Mesothelial cell of epicardium (in vitro differentiated cells): ENCODE results near the gene TSPAN6. TPM values are rescaled to one million over a fixed set of nuclear protein-coding genes. Genes with fewer than 3 reads are reported as not detected.

Experiments used
- DNase-seq, 2 experiments: peaks; one replicate each; pipeline ENCODE4 v3.0.0; 2021; ENCODE audit warnings: low spot score in 2 of 2; ENCODE audit not compliant: unreplicated experiment in 2 of 2
- H3K27ac Mint-ChIP-seq: 2 replicates; pipeline ENCODE4 v1.8.0; 2021; ENCODE audit warnings: mixed read lengths
- H3K27me3 Mint-ChIP-seq: 2 replicates; pipeline ENCODE4 v1.8.0; 2021; ENCODE audit warnings: low read depth, mixed read lengths
- H3K36me3 Mint-ChIP-seq: 2 replicates; pipeline ENCODE4 v1.8.0; 2021; ENCODE audit warnings: mixed read lengths
- H3K4me1 Mint-ChIP-seq: 2 replicates; pipeline ENCODE4 v1.8.0; 2021; ENCODE audit warnings: mixed read lengths
- H3K4me3 Mint-ChIP-seq: 2 replicates; pipeline ENCODE4 v1.8.0; 2021; ENCODE audit warnings: mild to moderate bottlenecking, moderate library complexity, mixed read lengths
- H3K9me3 Mint-ChIP-seq: 2 replicates; pipeline ENCODE4 v1.8.0; 2021; ENCODE audit warnings: mixed read lengths
- total RNA-seq: library from RNA; stranded (reverse); gene quantifications from 3 replicates; pipeline ENCODE4 v1.2.1, GENCODE V29; 2021
- TF ChIP-seq, protein P1 (sequence below): fragments of 200-600 bp; sonication (generic); IDR thresholded peaks from one replicate; pipeline ENCODE4 v1.5.0; 2021; ENCODE audit warnings: antibody characterized with exemption; ENCODE audit not compliant: unreplicated experiment

The TSPAN6 gene
- total RNA-seq, 1 donor from 2014 or later: 99.0 TPM

DNA sequence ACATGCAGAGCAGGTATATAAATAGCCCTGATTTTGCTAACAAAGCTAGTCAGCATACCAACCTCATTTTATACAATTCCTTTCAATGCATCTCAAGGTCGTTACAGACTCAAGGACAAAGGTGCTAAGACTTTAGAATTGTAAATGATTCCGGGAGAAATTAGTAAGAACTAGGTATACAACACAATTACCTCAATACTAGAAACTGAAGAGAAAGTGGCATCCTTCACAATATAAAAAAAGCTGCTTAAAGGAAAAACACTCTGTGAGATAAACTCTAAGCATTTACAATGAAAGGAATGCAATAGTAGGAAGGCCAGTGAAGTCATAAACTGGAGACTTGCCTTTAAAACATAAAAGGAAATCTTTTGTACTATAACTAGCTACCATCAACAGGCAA is 40.0 kb downstream of the TSPAN6 start:
- H3K9me3 Mint-ChIP-seq: peaks cover 19% of the 10 kb centered on the region
- H3K36me3 Mint-ChIP-seq: no peaks in the 10 kb centered on the region
- TF ChIP-seq, protein P1, sequence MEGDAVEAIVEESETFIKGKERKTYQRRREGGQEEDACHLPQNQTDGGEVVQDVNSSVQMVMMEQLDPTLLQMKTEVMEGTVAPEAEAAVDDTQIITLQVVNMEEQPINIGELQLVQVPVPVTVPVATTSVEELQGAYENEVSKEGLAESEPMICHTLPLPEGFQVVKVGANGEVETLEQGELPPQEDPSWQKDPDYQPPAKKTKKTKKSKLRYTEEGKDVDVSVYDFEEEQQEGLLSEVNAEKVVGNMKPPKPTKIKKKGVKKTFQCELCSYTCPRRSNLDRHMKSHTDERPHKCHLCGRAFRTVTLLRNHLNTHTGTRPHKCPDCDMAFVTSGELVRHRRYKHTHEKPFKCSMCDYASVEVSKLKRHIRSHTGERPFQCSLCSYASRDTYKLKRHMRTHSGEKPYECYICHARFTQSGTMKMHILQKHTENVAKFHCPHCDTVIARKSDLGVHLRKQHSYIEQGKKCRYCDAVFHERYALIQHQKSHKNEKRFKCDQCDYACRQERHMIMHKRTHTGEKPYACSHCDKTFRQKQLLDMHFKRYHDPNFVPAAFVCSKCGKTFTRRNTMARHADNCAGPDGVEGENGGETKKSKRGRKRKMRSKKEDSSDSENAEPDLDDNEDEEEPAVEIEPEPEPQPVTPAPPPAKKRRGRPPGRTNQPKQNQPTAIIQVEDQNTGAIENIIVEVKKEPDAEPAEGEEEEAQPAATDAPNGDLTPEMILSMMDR: no peak
- DNase-seq: no peak
- no peaks in the 10 kb centered on the region for H3K27me3 Mint-ChIP-seq
- H3K4me1 Mint-ChIP-seq: peaks cover 18% of the 10 kb centered on the region
- H3K27ac Mint-ChIP-seq: no peak overlapping the region
- H3K4me3 Mint-ChIP-seq: no peak overlapping the region

DNA sequence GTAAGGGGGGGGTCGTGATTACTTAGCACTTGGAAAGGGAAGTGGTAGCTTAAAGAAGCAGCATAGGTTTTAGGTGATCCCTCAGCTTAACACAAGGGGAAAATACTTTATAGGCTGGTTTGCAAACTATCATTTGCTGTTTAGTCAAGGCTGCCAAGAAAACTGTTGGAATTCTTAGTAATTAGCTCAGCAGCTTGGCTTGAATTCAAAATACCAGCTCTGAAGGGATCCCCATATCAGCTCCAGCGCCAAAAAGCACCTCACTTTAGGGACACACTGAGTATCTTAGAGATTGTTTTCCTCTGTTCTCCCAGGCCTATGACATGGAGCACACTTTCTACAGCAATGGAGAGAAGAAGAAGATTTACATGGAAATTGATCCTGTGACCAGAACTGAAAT is 43.0 kb downstream of the TSPAN6 start:
- DNase-seq: no peak
- Mint-ChIP-seq H3K4me1 (peaks cover 8% of the 10 kb centered on the region), H3K9me3 (peaks cover 14% of the 10 kb centered on the region), H3K4me3 (no peak overlapping the region), H3K27ac (no peak overlapping the region), H3K36me3 (no peaks in the 10 kb centered on the region), H3K27me3 (no peaks in the 10 kb centered on the region)
- TF ChIP-seq, protein P1: no peak

DNA sequence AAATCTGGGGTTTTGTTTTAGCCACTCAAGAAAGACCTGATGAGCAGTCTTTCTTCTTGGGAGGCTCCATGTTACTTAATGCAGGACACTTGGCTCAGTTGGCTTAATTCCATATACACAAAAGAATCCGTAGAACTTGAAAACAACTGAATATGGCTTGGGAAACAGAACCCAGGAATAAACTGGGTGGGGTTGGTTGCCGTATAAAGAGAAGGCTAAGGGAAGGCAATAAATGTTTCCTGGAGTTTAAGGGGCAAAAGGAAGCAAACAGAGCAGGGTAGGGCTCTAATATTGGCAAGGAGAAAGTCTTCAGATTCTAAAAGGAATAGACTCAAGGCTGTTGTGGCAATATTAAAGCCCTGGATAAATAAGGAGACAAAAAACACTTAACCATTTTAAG is 43.5 kb downstream of the TSPAN6 start:
- no peaks in the 10 kb centered on the region for H3K36me3 Mint-ChIP-seq
- DNase-seq: no peak
- H3K27me3 Mint-ChIP-seq: no peaks in the 10 kb centered on the region
- peaks cover 12% of the 10 kb centered on the region for H3K9me3 Mint-ChIP-seq
- H3K27ac Mint-ChIP-seq: no peak overlapping the region
- no peak overlapping the region for H3K4me3 Mint-ChIP-seq
- peaks cover 8% of the 10 kb centered on the region for H3K4me1 Mint-ChIP-seq
- TF ChIP-seq, protein P1: no peak

DNA sequence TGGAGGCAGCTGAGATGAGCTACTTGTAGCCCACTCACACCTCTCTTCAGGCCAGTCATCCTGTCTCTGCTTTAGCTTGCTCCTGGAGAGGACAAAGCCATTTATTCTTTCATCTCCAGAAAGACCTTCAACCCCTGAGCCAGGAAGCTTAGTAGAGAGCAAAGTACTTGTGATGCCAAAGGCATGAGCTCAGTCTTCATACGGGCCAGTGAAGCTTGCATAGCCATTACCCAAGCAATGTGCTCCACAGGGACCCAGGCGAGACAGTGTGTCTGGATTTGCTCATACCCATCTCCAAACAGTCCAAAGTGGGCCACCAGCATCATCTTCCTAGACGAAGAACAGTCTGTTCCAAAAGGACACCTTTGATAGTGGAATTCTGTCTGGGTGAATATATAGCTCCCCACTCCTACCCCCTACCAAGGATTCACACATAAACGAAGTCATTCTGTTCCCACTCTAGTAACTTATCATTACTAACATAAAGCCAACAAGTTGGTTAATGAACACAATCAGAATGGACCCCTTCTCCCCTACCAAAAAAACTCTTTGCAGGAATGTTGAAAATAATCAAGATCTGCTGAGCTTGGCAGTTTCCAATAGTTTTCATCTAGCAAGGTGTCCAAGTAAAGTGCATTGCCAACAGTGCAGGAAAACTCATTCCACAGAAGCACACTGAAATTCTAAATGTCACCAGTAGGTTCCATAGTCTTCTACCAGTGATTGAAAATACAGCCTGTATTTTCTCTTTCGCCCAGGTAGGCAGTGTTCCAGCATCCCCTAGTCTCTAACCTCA is 45.2 kb downstream of the TSPAN6 start:
- TF ChIP-seq, protein P1: no peak
- DNase-seq: no peak
- Mint-ChIP-seq H3K27me3 (no peaks in the 10 kb centered on the region), H3K9me3 (peaks cover 12% of the 10 kb centered on the region), H3K27ac (no peak overlapping the region), H3K4me3 (no peak overlapping the region), H3K4me1 (peaks cover 4% of the 10 kb centered on the region), H3K36me3 (no peaks in the 10 kb centered on the region)

DNA sequence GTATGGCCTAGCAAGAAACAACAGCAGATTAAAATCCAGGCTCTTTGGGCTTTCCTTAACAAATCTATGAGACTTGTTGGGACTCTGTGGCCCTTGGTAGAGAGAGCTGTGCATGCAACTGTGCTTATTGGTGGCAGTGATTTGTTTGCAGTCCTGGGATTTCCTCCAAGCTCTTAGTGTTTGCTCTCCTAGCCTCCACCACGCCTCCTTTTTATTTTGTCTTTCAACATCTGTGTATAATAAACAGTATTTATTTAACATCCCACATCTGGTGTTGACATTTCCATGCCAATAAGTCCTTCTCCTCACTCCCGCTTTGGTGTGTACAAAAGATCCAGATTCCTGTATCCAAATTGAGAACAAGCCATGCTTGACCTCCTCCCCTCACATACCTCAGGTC is 48.7 kb downstream of the TSPAN6 start:
- H3K9me3 Mint-ChIP-seq: peaks cover 8% of the 10 kb centered on the region
- H3K4me3 Mint-ChIP-seq: no peak overlapping the region
- DNase-seq: no peak
- no peaks in the 10 kb centered on the region for H3K36me3 Mint-ChIP-seq
- TF ChIP-seq, protein P1: no peak
- no peaks in the 10 kb centered on the region for H3K27me3 Mint-ChIP-seq
- peaks cover 3% of the 10 kb centered on the region for H3K4me1 Mint-ChIP-seq
- no peak overlapping the region for H3K27ac Mint-ChIP-seq
